DND-41 (cell line): Measurements from ENCODE around the gene MITF.

Experiments used
- CTCF ChIP-seq: IDR thresholded peaks from 2 replicates; pipeline ENCODE4 v1.5.1; 2012; ENCODE audit warnings: borderline replicate concordance, low read length, moderate library complexity, mild to moderate bottlenecking; ENCODE audit not compliant: poor library complexity, severe bottlenecking; ENCODE audit errors: extremely low read depth
- EZH2 ChIP-seq: IDR thresholded peaks from 3 replicates; pipeline ENCODE4 v1.6.1; 2012; ENCODE audit warnings: borderline replicate concordance, low read depth, mild to moderate bottlenecking, moderate library complexity, low read length, inconsistent platforms; ENCODE audit not compliant: severe bottlenecking

GRCh38 chr3:69825446-69825845 is 86.2 kb downstream of the MITF start:
- no peak for TF ChIP-seq CTCF
- no peak for TF ChIP-seq EZH2
